Spleen (tissue), 7 donors: ENCODE measurements around the gene ARSG.

Experiments
- POLR2A ChIP-seq, 3 donors: fragments of 450-650 bp; IDR thresholded peaks; one replicate each; pipeline ENCODE4 v1.5.1; 2017; ENCODE audit warnings: antibody characterized with exemption in 3 of 3, mild to moderate bottlenecking in 1 of 3
- POLR2AphosphoS5 ChIP-seq, 3 donors: sonication (generic); formaldehyde crosslinking; IDR thresholded peaks; one replicate each; pipeline ENCODE4 v1.5.1; 2017; ENCODE audit warnings: antibody characterized with exemption in 3 of 3
- TF ChIP-seq, protein P1 (sequence below), 11 experiments: fragments of 200-600 bp in 7 of 11; fragments of 450-650 bp in 4 of 11; sonication (generic) in 4 of 11; IDR thresholded peaks in 8 of 11; conservative IDR thresholded peaks in 3 of 11; 1 replicate in 7 of 11; 2 replicates in 4 of 11; pipeline versions ENCODE4 v1.4.0 to v1.8.0; 2016 to 2021; ENCODE audit warnings: antibody characterized with exemption in 11 of 11, inconsistent platforms in 4 of 11, mild to moderate bottlenecking in 1 of 11
- donor health status: DM: no; HTN: no; CAD: no; lungs with moderate emphysema.
- donor health status: DM: no; HTN: no; CAD: no.
- donor health status: DM: no; HTN: no; CAD: no.

DNA sequence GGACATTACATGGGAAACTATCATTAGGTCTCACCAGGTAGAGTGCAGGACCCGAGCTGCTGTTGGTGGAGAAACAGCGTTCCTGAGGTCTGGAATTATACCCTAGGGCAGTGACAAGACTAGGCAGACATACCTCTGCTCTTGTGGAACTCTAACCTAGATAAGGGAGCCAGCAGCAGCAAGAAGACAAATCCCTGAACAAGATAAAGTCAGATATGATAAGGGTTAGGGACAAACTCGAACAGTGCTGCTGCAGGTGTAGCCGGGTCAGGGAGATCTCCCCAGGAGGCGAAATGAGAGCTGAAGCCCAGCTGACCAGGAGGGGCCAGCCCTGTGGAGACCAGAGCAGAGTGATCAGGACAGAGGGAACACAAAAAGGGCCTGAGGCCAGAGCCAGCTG is 34.7 kb downstream of the ARSG start:
- TF ChIP-seq, protein P1, sequence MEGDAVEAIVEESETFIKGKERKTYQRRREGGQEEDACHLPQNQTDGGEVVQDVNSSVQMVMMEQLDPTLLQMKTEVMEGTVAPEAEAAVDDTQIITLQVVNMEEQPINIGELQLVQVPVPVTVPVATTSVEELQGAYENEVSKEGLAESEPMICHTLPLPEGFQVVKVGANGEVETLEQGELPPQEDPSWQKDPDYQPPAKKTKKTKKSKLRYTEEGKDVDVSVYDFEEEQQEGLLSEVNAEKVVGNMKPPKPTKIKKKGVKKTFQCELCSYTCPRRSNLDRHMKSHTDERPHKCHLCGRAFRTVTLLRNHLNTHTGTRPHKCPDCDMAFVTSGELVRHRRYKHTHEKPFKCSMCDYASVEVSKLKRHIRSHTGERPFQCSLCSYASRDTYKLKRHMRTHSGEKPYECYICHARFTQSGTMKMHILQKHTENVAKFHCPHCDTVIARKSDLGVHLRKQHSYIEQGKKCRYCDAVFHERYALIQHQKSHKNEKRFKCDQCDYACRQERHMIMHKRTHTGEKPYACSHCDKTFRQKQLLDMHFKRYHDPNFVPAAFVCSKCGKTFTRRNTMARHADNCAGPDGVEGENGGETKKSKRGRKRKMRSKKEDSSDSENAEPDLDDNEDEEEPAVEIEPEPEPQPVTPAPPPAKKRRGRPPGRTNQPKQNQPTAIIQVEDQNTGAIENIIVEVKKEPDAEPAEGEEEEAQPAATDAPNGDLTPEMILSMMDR (IDR thresholded peaks at IDR 0.05 in 8 of 11, conservative IDR thresholded peaks at IDR 0.05 in 3 of 11), result no peak
- no peak for TF ChIP-seq POLR2A (IDR thresholded peaks at IDR 0.05)
- no peak for TF ChIP-seq POLR2AphosphoS5 (IDR thresholded peaks at IDR 0.05)
